H1 (cell line): ENCODE data around the gene BOLA2B. TPM values are rescaled to one million over a fixed set of nuclear protein-coding genes. Genes with fewer than 3 reads are reported as not detected.

ENCODE experiments used
- CREB1 ChIP-seq: IDR thresholded peaks from 2 replicates; pipeline ENCODE4 v1.6.1; 2012; ENCODE audit warnings: inconsistent platforms
- PHF8 ChIP-seq: fragments of 200-600 bp; sonication (generic); conservative IDR thresholded peaks from 2 replicates; pipeline ENCODE4 v1.7.1; 2012; ENCODE audit warnings: low read depth, mild to moderate bottlenecking, inconsistent platforms, low read length, moderate library complexity
- polyA plus RNA-seq, 7 experiments: library from polyadenylated mRNA; depleted of rRNA in 3 of 7; stranded (reverse) in 5 of 7; unstranded in 2 of 7; fragments of >200 nt in 5 of 7; fragments of 200-250 nt in 2 of 7; gene quantifications; 1 replicate in 5 of 7; 2 replicates in 1 of 7; 4 replicates in 1 of 7; pipeline versions ENCODE4 v1.2.1 to v1.2.3, GENCODE V29; 2011 to 2013; ENCODE audit warnings: missing spikeins in 2 of 7, mixed read lengths in 2 of 7
- small RNA-seq: library from polyadenylated mRNA; stranded (forward); fragments of <200 nt; extraction: miRNeasy Mini kit (QIAGEN cat#:217004); gene quantifications from one replicate; pipeline ENCODE3, GENCODE V24; 2013; ENCODE audit not compliant: insufficient read depth
- total RNA-seq: library from RNA; stranded (reverse); fragmentation: NEBNext Ultra II Directional; extraction: Animal tissue kit (Norgen Biotek cat#: 25700); gene quantifications from 2 replicates; pipeline ENCODE4 v1.2.1, GENCODE V29; 2021

BOLA2B gene
- total and polyA plus RNA-seq, 2 of the 8 experiments (the other 6 are each of a cell fraction or from before 2014, with no cell fraction given), result 208 to 872 TPM

GRCh38 chr16:30143347-30143702, 50.1 kb downstream of the BOLA2B start (continued):
- TF ChIP-seq CREB1 (no peak), PHF8 (no peak)
- TF ChIP-seq, all 59 proteins: peak for 0

Small RNA genes within 50 kb of the gene (small RNA-seq; reads per million reads assigned to genes)
- gene AC106782.4, result not detected

Other genes with a start within 250 kb of the BOLA2B start
- gene TMEM219, start 231.6 kb downstream of the BOLA2B start, total RNA-seq, result 60.2 and 64.9 TPM in 2 replicates
- gene TMEM219, start 231.6 kb downstream of the BOLA2B start, polyA plus RNA-seq (2011; rRNA removed), result 116 and 150 TPM in 2 replicates
- 32.6 and 34.2 TPM in 2 replicates for gene TAOK2, start 219.8 kb downstream of the BOLA2B start, total RNA-seq
- gene TAOK2, start 219.8 kb downstream of the BOLA2B start, polyA plus RNA-seq (2011; rRNA removed), result 13.5 and 18.0 TPM in 2 replicates
- 17.7 and 18.5 TPM in 2 replicates for gene HIRIP3, start 198.0 kb downstream of the BOLA2B start, total RNA-seq
- 11.9 and 14.0 TPM in 2 replicates for gene HIRIP3, start 198.0 kb downstream of the BOLA2B start, polyA plus RNA-seq (2011; rRNA removed)
- 91.2 and 92.7 TPM in 2 replicates for gene INO80E, start 197.4 kb downstream of the BOLA2B start, total RNA-seq
- 43.0 and 110 TPM in 2 replicates for gene INO80E, start 197.4 kb downstream of the BOLA2B start, polyA plus RNA-seq (2011; rRNA removed)
- gene DOC2A, start 182.6 kb downstream of the BOLA2B start, total RNA-seq, result 10.3 and 13.9 TPM in 2 replicates
- gene DOC2A, start 182.6 kb downstream of the BOLA2B start, polyA plus RNA-seq (2011; rRNA removed), result 20.7 and 34.2 TPM in 2 replicates
- not detected in 2 replicates for gene C16orf92, start 170.5 kb downstream of the BOLA2B start, total RNA-seq
- gene C16orf92, start 170.5 kb downstream of the BOLA2B start, polyA plus RNA-seq (2011; rRNA removed), result not detected in 2 replicates
- 26.9 and 27.8 TPM in 2 replicates for gene TLCD3B, start 162.4 kb downstream of the BOLA2B start, total RNA-seq
- gene TLCD3B, start 162.4 kb downstream of the BOLA2B start, polyA plus RNA-seq (2011; rRNA removed), result 15.2 and 23.0 TPM in 2 replicates
- 1,083 and 1,146 TPM in 2 replicates for gene ALDOA, start 127.9 kb downstream of the BOLA2B start, total RNA-seq
- gene ALDOA, start 127.9 kb downstream of the BOLA2B start, polyA plus RNA-seq (2011; rRNA removed), result 1,072 and 1,397 TPM in 2 replicates
- 148 TPM in 2 replicates for gene PPP4C, start 117.7 kb downstream of the BOLA2B start, total RNA-seq
- gene PPP4C, start 117.7 kb downstream of the BOLA2B start, polyA plus RNA-seq (2011; rRNA removed), result 298 and 355 TPM in 2 replicates
- gene TBX6, start 101.7 kb downstream of the BOLA2B start, total RNA-seq, result 2.3 and 2.8 TPM in 2 replicates
- 2.2 and 3.6 TPM in 2 replicates for gene TBX6, start 101.7 kb downstream of the BOLA2B start, polyA plus RNA-seq (2011; rRNA removed)
- 40.3 and 43.2 TPM in 2 replicates for gene YPEL3, start 97.5 kb downstream of the BOLA2B start, total RNA-seq
- 53.3 and 91.8 TPM in 2 replicates for gene YPEL3, start 97.5 kb downstream of the BOLA2B start, polyA plus RNA-seq (2011; rRNA removed)
- 1.5 TPM in 1 of 2 replicates, not detected in the other for gene GDPD3, start 80.1 kb downstream of the BOLA2B start, total RNA-seq
- gene GDPD3, start 80.1 kb downstream of the BOLA2B start, polyA plus RNA-seq (2011; rRNA removed), result 0.20 and 0.30 TPM in 2 replicates
- gene MAPK3, start 70.4 kb downstream of the BOLA2B start, total RNA-seq, result 28.7 and 40.1 TPM in 2 replicates
- gene MAPK3, start 70.4 kb downstream of the BOLA2B start, polyA plus RNA-seq (2011; rRNA removed), result 67.9 and 96.1 TPM in 2 replicates
- gene CORO1A, start 10.1 kb downstream of the BOLA2B start, total RNA-seq, result 11.7 and 12.1 TPM in 2 replicates
- 10.9 and 11.8 TPM in 2 replicates for gene CORO1A, start 10.1 kb downstream of the BOLA2B start, polyA plus RNA-seq (2011; rRNA removed)
- 18.2 and 36.9 TPM in 2 replicates for gene SLX1A, start 209 bp upstream of the BOLA2B start, total RNA-seq
- 4.7 and 7.3 TPM in 2 replicates for gene SLX1A, start 209 bp upstream of the BOLA2B start, polyA plus RNA-seq (2011; rRNA removed)
- 10.9 and 13.8 TPM in 2 replicates for gene SULT1A3, start 5.6 kb upstream of the BOLA2B start, total RNA-seq
- 1.9 and 4.4 TPM in 2 replicates for gene SULT1A3, start 5.6 kb upstream of the BOLA2B start, polyA plus RNA-seq (2011; rRNA removed)
- gene NPIPB13, start 54.8 kb upstream of the BOLA2B start, total RNA-seq, result 13.5 and 15.5 TPM in 2 replicates
- gene NPIPB13, start 54.8 kb upstream of the BOLA2B start, polyA plus RNA-seq (2011; rRNA removed), result 4.3 and 6.0 TPM in 2 replicates
- 55.3 and 55.4 TPM in 2 replicates for gene CD2BP2, start 161.6 kb upstream of the BOLA2B start, total RNA-seq
- gene CD2BP2, start 161.6 kb upstream of the BOLA2B start, polyA plus RNA-seq (2011; rRNA removed), result 22.4 and 30.4 TPM in 2 replicates
- 28.6 and 29.4 TPM in 2 replicates for gene TBC1D10B, start 176.8 kb upstream of the BOLA2B start, total RNA-seq
- gene TBC1D10B, start 176.8 kb upstream of the BOLA2B start, polyA plus RNA-seq (2011; rRNA removed), result 15.4 and 22.1 TPM in 2 replicates
- gene MYL11, start 181.1 kb upstream of the BOLA2B start, total RNA-seq, result 1.2 TPM in 1 of 2 replicates, not detected in the other
- gene MYL11, start 181.1 kb upstream of the BOLA2B start, polyA plus RNA-seq (2011; rRNA removed), result 1.4 and 1.5 TPM in 2 replicates
- 0.84 and 1.4 TPM in 2 replicates for gene SEPTIN1, start 188.9 kb upstream of the BOLA2B start, total RNA-seq
- 0.24 and 0.57 TPM in 2 replicates for gene SEPTIN1, start 188.9 kb upstream of the BOLA2B start, polyA plus RNA-seq (2011; rRNA removed)
- 40.6 and 41.2 TPM in 2 replicates for gene ZNF48, start 201.8 kb upstream of the BOLA2B start, total RNA-seq
- 30.4 and 39.6 TPM in 2 replicates for gene ZNF48, start 201.8 kb upstream of the BOLA2B start, polyA plus RNA-seq (2011; rRNA removed)
- gene ZNF771, start 213.9 kb upstream of the BOLA2B start, total RNA-seq, result 9.6 and 10.6 TPM in 2 replicates
- 15.7 and 20.2 TPM in 2 replicates for gene ZNF771, start 213.9 kb upstream of the BOLA2B start, polyA plus RNA-seq (2011; rRNA removed)
- 90.4 and 94.5 TPM in 2 replicates for gene DCTPP1, start 236.4 kb upstream of the BOLA2B start, total RNA-seq
- 103 and 105 TPM in 2 replicates for gene DCTPP1, start 236.4 kb upstream of the BOLA2B start, polyA plus RNA-seq (2011; rRNA removed)